ENCODE data around the gene NCEH1. TPM values are rescaled to one million over a fixed set of nuclear protein-coding genes. Genes with fewer than 3 reads are reported as not detected.
"Not testable (repeated sequence)": the region's sequence is repeated elsewhere in the genome, so short reads cannot be mapped to it uniquely, and the experiment has no call there.

NCEH1 gene
- total RNA-seq, 1 experiment from 2014 or later, result 45.2 TPM

GRCh38 chr3:172604895-172605646, 105.8 kb downstream of the NCEH1 start:
- in situ Hi-C loops (cut with HindIII; ENCODE audit: low pct_unique_long_range_greater_than_20kb, low sequenced_read_pairs), result no loop called here

DNA sequence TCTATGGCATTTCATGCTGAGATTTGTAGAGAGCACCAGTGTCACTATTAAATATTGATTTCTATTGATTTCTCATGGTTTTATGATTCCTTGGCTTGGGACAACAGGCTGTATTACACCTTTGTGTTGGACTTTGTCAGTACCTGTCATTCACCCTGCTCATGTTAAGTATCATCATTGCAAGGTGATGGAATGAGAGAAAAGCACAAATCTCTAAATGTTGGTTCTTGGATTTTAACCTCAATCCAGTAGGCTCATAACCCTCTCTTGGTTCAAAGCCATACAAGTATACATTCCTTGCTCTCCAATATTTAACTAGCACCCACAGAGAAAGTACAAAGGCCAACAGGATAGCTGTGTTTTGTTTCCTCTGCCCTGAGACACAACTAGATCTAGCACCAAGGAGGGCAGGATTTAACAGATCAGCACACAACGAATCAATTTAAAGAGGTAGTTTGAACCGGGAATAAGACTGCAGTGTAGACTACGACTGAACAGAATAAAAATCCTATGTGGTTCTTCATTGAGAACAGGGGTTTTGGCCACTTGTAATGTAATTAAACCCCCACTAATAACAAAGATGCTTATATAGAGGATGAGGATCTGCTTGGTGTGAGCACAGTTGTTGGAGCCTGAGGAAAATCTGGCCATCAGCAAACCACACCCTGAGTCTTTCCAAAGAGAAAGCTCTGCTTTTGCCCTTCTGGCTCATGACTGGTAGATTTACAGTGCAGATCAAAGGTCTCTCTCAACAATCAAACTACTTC, 109.6 kb downstream of the NCEH1 start:
- DNase-seq (ENCODE audit: low read depth), result peak; percentile 42
- in situ Hi-C loops (cut with HindIII; ENCODE audit: low pct_unique_long_range_greater_than_20kb, low sequenced_read_pairs), result no loop called here

More at GRCh38 chr3:172604895-172605646, 105.8 kb downstream of the NCEH1 start:
- DNase-seq (ENCODE audit: low read depth), result no peak

DNA sequence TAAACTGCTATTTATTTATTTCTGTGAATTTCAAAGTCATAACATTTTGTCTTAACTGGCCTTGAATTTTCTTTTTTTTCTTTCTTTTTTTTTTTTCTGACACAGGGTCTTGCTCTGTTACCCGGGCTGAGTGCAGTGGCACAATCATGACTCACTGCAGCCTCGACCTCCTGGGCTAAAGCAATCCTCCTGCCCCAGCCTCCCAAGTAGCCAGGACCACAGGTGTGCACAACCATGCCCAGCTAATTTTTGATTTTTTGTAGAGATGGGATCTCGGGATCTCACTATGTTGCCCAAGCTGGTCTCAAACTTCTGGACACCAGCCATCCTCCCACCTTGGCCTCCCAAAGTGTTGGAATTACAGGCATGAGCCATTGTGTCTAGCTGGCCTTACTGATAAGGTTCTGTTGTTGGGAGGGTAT, 110.2 kb downstream of the NCEH1 start:
- no peak for DNase-seq (ENCODE audit: low read depth)
- in situ Hi-C loops (cut with HindIII; ENCODE audit: low pct_unique_long_range_greater_than_20kb, low sequenced_read_pairs), result no loop called here

GRCh38 chr3:172598904-172599303, 112.0 kb downstream of the NCEH1 start:
- no peak for DNase-seq (ENCODE audit: low read depth)
- in situ Hi-C loops (cut with HindIII; ENCODE audit: low pct_unique_long_range_greater_than_20kb, low sequenced_read_pairs), result no loop called here

GRCh38 chr3:172596394-172596706, 114.5 kb downstream of the NCEH1 start:
- in situ Hi-C loops (cut with HindIII; ENCODE audit: low pct_unique_long_range_greater_than_20kb, low sequenced_read_pairs), result no loop called here
- DNase-seq (ENCODE audit: low read depth), result no peak

DNA sequence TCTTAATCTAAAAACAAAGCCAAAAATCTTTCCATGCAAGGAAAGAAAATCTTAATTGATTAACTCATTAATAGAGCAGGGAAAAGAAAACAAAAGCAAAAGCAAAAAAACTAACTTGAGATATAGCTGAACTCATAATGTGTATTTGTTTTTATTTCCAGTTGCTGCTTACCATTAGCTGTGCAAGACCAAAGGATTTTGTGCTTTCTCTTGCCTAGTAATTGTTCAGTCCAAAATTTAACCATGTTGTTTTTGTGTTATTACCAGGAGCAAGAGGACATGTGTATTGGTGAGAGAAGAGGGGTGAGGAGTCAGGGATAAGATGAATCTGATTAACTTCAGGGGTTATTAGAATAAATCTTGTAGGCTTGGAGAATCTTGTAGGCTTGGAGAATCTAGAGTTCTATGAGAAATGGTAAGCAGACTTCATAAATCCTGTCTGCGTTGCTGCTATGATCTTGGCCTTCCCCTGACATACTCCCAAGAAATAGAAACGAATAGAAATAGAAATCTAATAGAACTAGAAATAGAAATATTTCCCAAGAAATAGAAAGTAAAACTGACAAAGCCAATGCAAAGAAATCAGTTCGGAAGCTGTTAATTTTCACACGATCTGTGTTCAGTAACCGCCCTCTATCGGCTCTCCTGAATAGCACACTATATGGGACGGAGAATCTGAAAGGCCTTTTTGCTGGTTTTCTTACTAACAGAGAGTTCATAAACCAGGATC, 115.0 kb downstream of the NCEH1 start:
- DNase-seq (ENCODE audit: low read depth), result peak; percentile 82
- in situ Hi-C loops (cut with HindIII; ENCODE audit: low pct_unique_long_range_greater_than_20kb, low sequenced_read_pairs), result no loop called here

DNA sequence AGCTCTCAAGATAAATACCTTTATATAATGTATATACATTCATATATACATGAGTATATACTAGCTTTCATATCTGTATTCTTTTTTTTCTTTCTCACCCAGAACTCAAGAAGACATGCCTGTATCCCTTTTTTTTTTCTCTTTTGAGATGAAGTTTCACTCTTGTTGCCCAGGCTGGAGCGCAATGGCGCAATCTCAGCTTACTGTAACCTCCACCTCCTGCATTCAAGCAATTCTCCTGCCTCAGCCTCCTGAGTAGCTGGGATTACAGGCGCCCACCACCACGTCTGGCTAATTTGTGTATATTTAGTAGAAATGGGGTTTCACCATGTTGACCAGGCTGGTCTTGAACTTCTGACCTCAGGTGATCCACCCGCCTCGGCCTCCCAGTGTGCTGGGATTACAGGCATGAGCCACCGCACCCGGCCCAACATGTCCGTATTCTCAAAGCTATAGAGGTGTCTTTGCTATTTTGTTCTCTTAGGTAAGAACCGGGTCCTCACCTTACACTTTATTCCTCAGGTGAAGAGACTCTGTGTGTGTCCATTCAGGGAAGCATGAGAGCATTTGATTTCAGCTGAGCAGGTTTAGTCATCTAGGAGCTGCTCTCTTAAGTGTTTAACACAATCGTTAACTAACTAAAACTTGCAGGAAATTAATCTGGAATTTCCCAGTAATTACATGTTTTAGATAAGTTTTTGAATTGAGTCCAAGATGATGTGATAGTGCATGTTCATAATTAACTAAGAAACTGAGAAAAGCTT, 115.8 kb downstream of the NCEH1 start:
- in situ Hi-C loops (cut with HindIII; ENCODE audit: low pct_unique_long_range_greater_than_20kb, low sequenced_read_pairs), result not testable (repeated sequence)
- DNase-seq (ENCODE audit: low read depth), result peak; percentile 80

DNA sequence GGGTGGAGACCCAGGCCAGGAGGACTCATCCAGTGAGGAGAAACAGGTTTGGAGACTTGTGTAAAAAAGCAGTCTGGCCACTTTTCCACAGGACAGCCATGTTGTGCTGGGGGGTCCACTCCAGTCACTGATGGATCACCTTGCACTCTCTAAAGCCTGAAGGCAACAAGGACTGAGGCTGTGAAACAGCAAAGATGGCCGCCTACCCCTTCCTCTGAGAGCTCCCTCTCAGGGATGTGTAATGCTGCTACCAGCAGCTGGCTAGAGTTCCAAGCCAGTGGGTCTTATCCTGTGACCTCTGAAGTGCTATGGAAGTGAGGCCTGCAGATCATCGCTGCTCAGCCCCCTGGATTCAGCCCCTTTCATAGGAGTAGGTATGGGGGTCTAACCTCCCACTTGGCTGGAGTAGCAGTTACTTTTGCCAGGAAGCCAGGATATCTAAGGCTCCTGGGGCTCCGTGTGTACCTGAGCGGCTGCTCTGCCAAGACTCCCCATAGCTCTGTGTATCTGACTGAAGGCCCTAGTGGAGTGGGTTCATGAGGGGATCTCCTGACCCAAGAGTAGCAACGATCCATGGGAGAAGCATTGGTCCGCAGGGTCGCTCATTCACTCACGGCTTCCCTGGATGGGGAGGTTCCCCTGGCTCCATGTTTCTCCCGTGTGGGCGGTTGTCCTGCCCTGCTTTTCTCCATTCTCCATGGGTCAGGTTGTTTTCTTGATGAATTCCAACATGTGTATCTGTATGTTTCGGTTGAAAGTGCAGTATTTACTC, 117.8 kb downstream of the NCEH1 start:
- in situ Hi-C loops (cut with HindIII; ENCODE audit: low pct_unique_long_range_greater_than_20kb, low sequenced_read_pairs), result no loop called here
- no peak for DNase-seq (ENCODE audit: low read depth)

- DNase-seq (ENCODE audit: low read depth), result peak; percentile 41
- in situ Hi-C loops (cut with HindIII; ENCODE audit: low pct_unique_long_range_greater_than_20kb, low sequenced_read_pairs), result no loop called here
These were observed 118.7 kb downstream of the NCEH1 start for GRCh38 chr3:172591876-172592771.

- DNase-seq (ENCODE audit: low read depth), result no peak
- in situ Hi-C loops (cut with HindIII; ENCODE audit: low pct_unique_long_range_greater_than_20kb, low sequenced_read_pairs), result no loop called here
These were observed 119.7 kb downstream of the NCEH1 start for GRCh38 chr3:172591125-172591605.

DNA sequence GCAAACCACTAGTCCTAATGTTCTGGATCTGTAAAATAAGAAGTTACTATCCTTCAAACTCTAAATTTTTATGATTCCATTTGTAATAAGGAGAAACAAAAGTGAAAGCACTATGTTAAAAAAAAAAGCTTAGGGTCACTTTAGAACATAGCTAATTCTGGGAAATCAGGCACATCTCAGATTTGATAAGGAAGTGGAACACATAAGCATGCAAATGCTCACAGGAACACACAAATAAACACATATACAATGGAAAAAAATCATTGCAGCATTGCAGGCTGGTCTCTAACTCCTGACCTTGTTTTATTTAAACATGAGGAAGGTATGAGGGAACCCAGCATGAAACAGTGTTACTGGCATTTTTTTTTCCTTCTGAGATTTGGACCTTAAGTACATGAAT, 124.4 kb downstream of the NCEH1 start:
- no peak for DNase-seq (ENCODE audit: low read depth)
- in situ Hi-C loops (cut with HindIII; ENCODE audit: low pct_unique_long_range_greater_than_20kb, low sequenced_read_pairs), result no loop called here

GRCh38 chr3:172585954-172586353, 124.9 kb downstream of the NCEH1 start:
- no peak for DNase-seq (ENCODE audit: low read depth)
- in situ Hi-C loops (cut with HindIII; ENCODE audit: low pct_unique_long_range_greater_than_20kb, low sequenced_read_pairs), result no loop called here

DNA sequence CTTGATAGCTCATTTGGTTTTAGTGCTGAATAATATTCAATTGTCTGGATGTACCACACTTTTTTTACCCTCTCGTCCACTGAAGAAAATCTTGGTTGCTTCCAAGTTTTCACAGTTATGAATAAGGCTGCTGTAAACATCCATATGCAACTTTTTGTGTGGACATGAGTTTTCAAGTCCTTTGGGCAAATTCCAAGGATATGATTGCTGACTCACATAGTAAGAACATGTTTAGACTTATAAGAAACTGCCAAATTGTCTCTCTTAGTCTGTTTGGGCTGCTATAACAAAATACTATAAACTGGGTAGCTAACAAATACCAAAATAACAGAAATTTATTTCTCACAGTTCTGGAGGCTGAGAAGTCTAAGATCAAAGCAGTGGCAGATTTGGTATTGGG, 128.2 kb downstream of the NCEH1 start:
- no peak for DNase-seq (ENCODE audit: low read depth)
- in situ Hi-C loops (cut with HindIII; ENCODE audit: low pct_unique_long_range_greater_than_20kb, low sequenced_read_pairs), result no loop called here

GRCh38 chr3:172581757-172582166, 129.1 kb downstream of the NCEH1 start:
- in situ Hi-C loops (cut with HindIII; ENCODE audit: low pct_unique_long_range_greater_than_20kb, low sequenced_read_pairs), result no loop called here
- DNase-seq (ENCODE audit: low read depth), result no peak

GRCh38 chr3:172580680-172581401, 130.0 kb downstream of the NCEH1 start:
- in situ Hi-C loops (cut with HindIII; ENCODE audit: low pct_unique_long_range_greater_than_20kb, low sequenced_read_pairs), result no loop called here
- DNase-seq (ENCODE audit: low read depth), result no peak

Data from Caki2 (cell line).